Gastroesophageal sphincter (tissue), 3 donors: ENCODE data around the gene RTP1.

Experiments used
- CTCF ChIP-seq, 4 experiments: fragments of 200-600 bp in 2 of 4; fragments of 450-650 bp in 2 of 4; sonication (generic) in 1 of 4; IDR thresholded peaks; one replicate each; pipeline ENCODE4 v1.5.1; 2017 to 2019; ENCODE audit warnings: antibody characterized with exemption in 4 of 4, mild to moderate bottlenecking in 2 of 4, moderate library complexity in 2 of 4
- EP300 ChIP-seq: sonication (generic); formaldehyde crosslinking; IDR thresholded peaks from one replicate; pipeline ENCODE4 v1.6.1; 2017; ENCODE audit warnings: antibody characterized with exemption, mild to moderate bottlenecking
- POLR2AphosphoS5 ChIP-seq: sonication (generic); formaldehyde crosslinking; IDR thresholded peaks from one replicate; pipeline ENCODE4 v1.6.1; 2017; ENCODE audit warnings: antibody characterized with exemption

DNA sequence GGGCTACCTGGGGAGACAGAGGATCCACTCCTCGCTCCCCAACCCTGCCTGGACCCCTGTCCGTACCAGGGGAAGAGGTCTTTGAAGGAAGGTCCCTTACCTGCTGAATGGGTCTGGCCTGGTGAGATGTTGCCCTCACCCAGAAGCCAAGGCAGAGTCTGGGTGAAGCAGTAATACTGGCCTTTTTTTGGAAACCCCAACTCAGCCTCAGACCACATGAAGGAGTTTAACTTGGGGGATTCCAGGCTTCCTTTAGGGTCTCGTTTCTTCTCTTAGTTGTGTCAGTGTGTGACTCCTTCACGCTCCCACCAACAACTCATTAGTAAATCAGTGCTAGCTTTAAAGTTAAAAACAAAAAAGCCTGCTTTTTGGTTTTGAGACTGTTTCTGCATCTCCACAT lies 45.6 kb downstream of the RTP1 start:
- TF ChIP-seq EP300 (no peak), CTCF (IDR thresholded peaks at IDR 0.05) (no peak), POLR2AphosphoS5 (no peak)
